Urothelium cell line (cell line): ENCODE data around the gene PITPNC1.
"Not testable (repeated sequence)": the region's sequence is repeated elsewhere in the genome, so short reads cannot be mapped to it uniquely, and the experiment has no call there.

Source experiments
- DNase-seq: peaks from one replicate; pipeline ENCODE4 v3.0.0; 2011; ENCODE audit warnings: low spot score, mixed read lengths
- FAIRE-seq: peaks from 2 replicates; lab custom pipeline; 2011; peaks lifted over from hg19 to GRCh38; lab: Jason Lieb, UNC

PITPNC1 gene

GRCh38 chr17:67605256-67605912 lies 228.3 kb downstream of the PITPNC1 start:
- DNase-seq = no peak
- no peak for FAIRE-seq

GRCh38 chr17:67606471-67606870 lies 229.4 kb downstream of the PITPNC1 start:
- DNase-seq (no peak), FAIRE-seq (no peak)

- FAIRE-seq = no peak
- no peak for DNase-seq
Observed at GRCh38 chr17:67606896-67607604, 230.0 kb downstream of the PITPNC1 start.

GRCh38 chr17:67610061-67610460 lies 233.0 kb downstream of the PITPNC1 start:
- DNase-seq (no peak), FAIRE-seq (no peak)

GRCh38 chr17:67613961-67614360 lies 236.9 kb downstream of the PITPNC1 start:
- no peak for FAIRE-seq
- no peak for DNase-seq

GRCh38 chr17:67615011-67615561 lies 238.0 kb downstream of the PITPNC1 start:
- FAIRE-seq (no peak), DNase-seq (no peak)

GRCh38 chr17:67615736-67616135 lies 238.7 kb downstream of the PITPNC1 start:
- FAIRE-seq = no peak
- no peak for DNase-seq

- DNase-seq (no peak), FAIRE-seq (no peak)
Observed at GRCh38 chr17:67617304-67617899, 240.3 kb downstream of the PITPNC1 start.

GRCh38 chr17:67619555-67619954 lies 242.5 kb downstream of the PITPNC1 start:
- DNase-seq (no peak), FAIRE-seq (peak; percentile 40)

GRCh38 chr17:67620088-67620487 lies 243.0 kb downstream of the PITPNC1 start:
- FAIRE-seq (no peak), DNase-seq (no peak)

GRCh38 chr17:67620636-67621035 lies 243.6 kb downstream of the PITPNC1 start:
- DNase-seq = no peak
- no peak for FAIRE-seq

- DNase-seq (no peak), FAIRE-seq (no peak)
Observed at GRCh38 chr17:67623767-67624166, 246.7 kb downstream of the PITPNC1 start.

GRCh38 chr17:67624886-67625656 lies 248.0 kb downstream of the PITPNC1 start:
- no peak for FAIRE-seq
- peak; percentile 33 for DNase-seq

- FAIRE-seq = no peak
- DNase-seq = no peak
Observed at GRCh38 chr17:67625971-67626370, 248.9 kb downstream of the PITPNC1 start.

GRCh38 chr17:67628580-67629013 lies 251.5 kb downstream of the PITPNC1 start:
- FAIRE-seq = no peak
- DNase-seq = no peak

GRCh38 chr17:67629971-67630320 lies 252.9 kb downstream of the PITPNC1 start:
- FAIRE-seq = no peak

GRCh38 chr17:67630836-67631235 lies 253.8 kb downstream of the PITPNC1 start:
- not testable (repeated sequence) for DNase-seq, FAIRE-seq

More at GRCh38 chr17:67629971-67630320, 252.9 kb downstream of the PITPNC1 start:
- peak; percentile 52 for DNase-seq

- no peak for DNase-seq
- no peak for FAIRE-seq
Observed at GRCh38 chr17:67632141-67632540, 255.1 kb downstream of the PITPNC1 start.

GRCh38 chr17:67633751-67634211 lies 256.7 kb downstream of the PITPNC1 start:
- no peak for DNase-seq
- FAIRE-seq = no peak

GRCh38 chr17:67635681-67636080 lies 258.6 kb downstream of the PITPNC1 start:
- no peak for FAIRE-seq
- DNase-seq = no peak

GRCh38 chr17:67636312-67636711 lies 259.2 kb downstream of the PITPNC1 start:
- FAIRE-seq (no peak), DNase-seq (no peak)
